Measurements from ENCODE around the gene ANKZF1.

Gene ANKZF1

GRCh38 chr2:219244789-219245147 is 15.2 kb downstream of the ANKZF1 start:
- TF ChIP-seq CREB1 (IDR thresholded peaks at IDR 0.05; ENCODE audit: low read depth) = no peak
- no peak for TF ChIP-seq TAF1 (IDR thresholded peaks at IDR 0.05; ENCODE audit: low read depth)
- TF ChIP-seq EGR1 (IDR thresholded peaks at IDR 0.05) = no peak
- TF ChIP-seq FOXM1 (IDR thresholded peaks at IDR 0.05; ENCODE audit: borderline replicate concordance, low read depth) = no peak
- no peak for TF ChIP-seq ZBTB7A (IDR thresholded peaks at IDR 0.05; ENCODE audit: low read depth)
- TF ChIP-seq TCF12 (IDR thresholded peaks at IDR 0.05; ENCODE audit: low read depth) = no peak
- TF ChIP-seq EP300 (IDR thresholded peaks at IDR 0.05; ENCODE audit: borderline replicate concordance) = no peak
- TF ChIP-seq, protein P1, sequence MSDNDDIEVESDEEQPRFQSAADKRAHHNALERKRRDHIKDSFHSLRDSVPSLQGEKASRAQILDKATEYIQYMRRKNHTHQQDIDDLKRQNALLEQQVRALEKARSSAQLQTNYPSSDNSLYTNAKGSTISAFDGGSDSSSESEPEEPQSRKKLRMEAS (IDR thresholded peaks at IDR 0.05) = no peak
- no peak for TF ChIP-seq NFIC (IDR thresholded peaks at IDR 0.05)
- TF ChIP-seq, protein P2, sequence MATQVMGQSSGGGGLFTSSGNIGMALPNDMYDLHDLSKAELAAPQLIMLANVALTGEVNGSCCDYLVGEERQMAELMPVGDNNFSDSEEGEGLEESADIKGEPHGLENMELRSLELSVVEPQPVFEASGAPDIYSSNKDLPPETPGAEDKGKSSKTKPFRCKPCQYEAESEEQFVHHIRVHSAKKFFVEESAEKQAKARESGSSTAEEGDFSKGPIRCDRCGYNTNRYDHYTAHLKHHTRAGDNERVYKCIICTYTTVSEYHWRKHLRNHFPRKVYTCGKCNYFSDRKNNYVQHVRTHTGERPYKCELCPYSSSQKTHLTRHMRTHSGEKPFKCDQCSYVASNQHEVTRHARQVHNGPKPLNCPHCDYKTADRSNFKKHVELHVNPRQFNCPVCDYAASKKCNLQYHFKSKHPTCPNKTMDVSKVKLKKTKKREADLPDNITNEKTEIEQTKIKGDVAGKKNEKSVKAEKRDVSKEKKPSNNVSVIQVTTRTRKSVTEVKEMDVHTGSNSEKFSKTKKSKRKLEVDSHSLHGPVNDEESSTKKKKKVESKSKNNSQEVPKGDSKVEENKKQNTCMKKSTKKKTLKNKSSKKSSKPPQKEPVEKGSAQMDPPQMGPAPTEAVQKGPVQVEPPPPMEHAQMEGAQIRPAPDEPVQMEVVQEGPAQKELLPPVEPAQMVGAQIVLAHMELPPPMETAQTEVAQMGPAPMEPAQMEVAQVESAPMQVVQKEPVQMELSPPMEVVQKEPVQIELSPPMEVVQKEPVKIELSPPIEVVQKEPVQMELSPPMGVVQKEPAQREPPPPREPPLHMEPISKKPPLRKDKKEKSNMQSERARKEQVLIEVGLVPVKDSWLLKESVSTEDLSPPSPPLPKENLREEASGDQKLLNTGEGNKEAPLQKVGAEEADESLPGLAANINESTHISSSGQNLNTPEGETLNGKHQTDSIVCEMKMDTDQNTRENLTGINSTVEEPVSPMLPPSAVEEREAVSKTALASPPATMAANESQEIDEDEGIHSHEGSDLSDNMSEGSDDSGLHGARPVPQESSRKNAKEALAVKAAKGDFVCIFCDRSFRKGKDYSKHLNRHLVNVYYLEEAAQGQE (IDR thresholded peaks at IDR 0.05; ENCODE audit: low read depth) = no peak
- TF ChIP-seq USF1 (IDR thresholded peaks at IDR 0.05) = no peak

GRCh38 chr2:219245148-219245898 is 15.7 kb downstream of the ANKZF1 start, which contains the start of the genes GLB1L and STK16:
Gene GLB1L (minus strand): TSS chr2:219245444. CDS start chr2:219243573, 1,871 bp downstream.
Gene STK16 (plus strand): TSS chr2:219245479. CDS start chr2:219246000, 521 bp downstream.
- TF ChIP-seq RAD21 (IDR thresholded peaks at IDR 0.05; ENCODE audit: low read depth) (0 out of 2 replicates have a peak, but pooled peaks have one; percentile 3), EP300 (IDR thresholded peaks at IDR 0.05; ENCODE audit: borderline replicate concordance) (no peak), TAF1 (IDR thresholded peaks at IDR 0.05; ENCODE audit: low read depth) (peak; percentile 66), YY1 (IDR thresholded peaks at IDR 0.05; ENCODE audit: low read depth) (0 out of 2 replicates have a peak, but pooled peaks have one; percentile 17), FOXM1 (IDR thresholded peaks at IDR 0.05; ENCODE audit: borderline replicate concordance, low read depth) (no peak), CREB1 (IDR thresholded peaks at IDR 0.05; ENCODE audit: low read depth) (peak; percentile 87)

DNA sequence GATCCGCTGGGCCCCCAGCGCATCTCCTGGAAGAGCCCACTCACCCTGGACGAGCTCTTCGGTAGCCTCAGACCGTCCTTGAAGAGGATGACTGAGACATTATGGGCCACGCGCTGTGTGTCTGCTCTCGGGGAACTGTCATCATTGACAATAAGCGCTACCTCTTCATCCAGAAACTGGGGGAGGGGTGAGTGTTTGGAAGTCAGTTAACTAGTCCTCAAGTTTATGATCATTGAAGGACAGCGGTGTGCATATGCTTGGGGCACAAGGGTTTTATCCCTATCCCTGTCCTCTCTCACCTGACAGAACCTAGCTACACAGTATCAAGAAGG is 16.3 kb downstream of the ANKZF1 start:
- no peak for TF ChIP-seq NFIC (IDR thresholded peaks at IDR 0.05)
- TF ChIP-seq ZBTB7A (IDR thresholded peaks at IDR 0.05; ENCODE audit: low read depth) = no peak
- no peak for TF ChIP-seq TEAD4 (IDR thresholded peaks at IDR 0.05)
- no peak for TF ChIP-seq TAF1 (IDR thresholded peaks at IDR 0.05; ENCODE audit: low read depth)
- TF ChIP-seq EP300 (IDR thresholded peaks at IDR 0.05; ENCODE audit: borderline replicate concordance) = no peak
- no peak for TF ChIP-seq RAD21 (IDR thresholded peaks at IDR 0.05; ENCODE audit: low read depth)
- TF ChIP-seq CREB1 (IDR thresholded peaks at IDR 0.05; ENCODE audit: low read depth) = no peak
- no peak for TF ChIP-seq CEBPB (IDR thresholded peaks at IDR 0.05)
- TF ChIP-seq FOXM1 (IDR thresholded peaks at IDR 0.05; ENCODE audit: borderline replicate concordance, low read depth) = no peak
- no peak for TF ChIP-seq TCF12 (IDR thresholded peaks at IDR 0.05; ENCODE audit: low read depth)
- no peak for TF ChIP-seq USF1 (IDR thresholded peaks at IDR 0.05)
- TF ChIP-seq EGR1 (IDR thresholded peaks at IDR 0.05) = no peak
- TF ChIP-seq, protein P1 (IDR thresholded peaks at IDR 0.05) = no peak
- TF ChIP-seq, protein P2 (IDR thresholded peaks at IDR 0.05; ENCODE audit: low read depth) = no peak
- no peak for TF ChIP-seq YY1 (IDR thresholded peaks at IDR 0.05; ENCODE audit: low read depth)

GRCh38 chr2:219246559-219246958 is 17.0 kb downstream of the ANKZF1 start:
- TF ChIP-seq EP300 (IDR thresholded peaks at IDR 0.05; ENCODE audit: borderline replicate concordance) = no peak
- no peak for TF ChIP-seq NFIC (IDR thresholded peaks at IDR 0.05)
- no peak for TF ChIP-seq CEBPB (IDR thresholded peaks at IDR 0.05)
- TF ChIP-seq EGR1 (IDR thresholded peaks at IDR 0.05) = no peak
- no peak for TF ChIP-seq TEAD4 (IDR thresholded peaks at IDR 0.05)
- no peak for TF ChIP-seq TCF12 (IDR thresholded peaks at IDR 0.05; ENCODE audit: low read depth)
- TF ChIP-seq ZBTB7A (IDR thresholded peaks at IDR 0.05; ENCODE audit: low read depth) = no peak
- TF ChIP-seq, protein P1 (IDR thresholded peaks at IDR 0.05) = no peak
- TF ChIP-seq YY1 (IDR thresholded peaks at IDR 0.05; ENCODE audit: low read depth) = no peak
- no peak for TF ChIP-seq RAD21 (IDR thresholded peaks at IDR 0.05; ENCODE audit: low read depth)
- no peak for TF ChIP-seq USF1 (IDR thresholded peaks at IDR 0.05)
- no peak for TF ChIP-seq FOXM1 (IDR thresholded peaks at IDR 0.05; ENCODE audit: borderline replicate concordance, low read depth)
- TF ChIP-seq, protein P2 (IDR thresholded peaks at IDR 0.05; ENCODE audit: low read depth) = no peak
- TF ChIP-seq CREB1 (IDR thresholded peaks at IDR 0.05; ENCODE audit: low read depth) = no peak
- no peak for TF ChIP-seq TAF1 (IDR thresholded peaks at IDR 0.05; ENCODE audit: low read depth)

All from Ishikawa (cell line).